Cardiac septum (tissue), 1 donor: Measurements from ENCODE around the gene PLEKHD1. TPM values are rescaled to one million over a fixed set of nuclear protein-coding genes. Genes with fewer than 3 reads are reported as not detected.
A peak's percentile ranks its signal among the peaks of the same experiment; 100 is the strongest.
"Not testable (repeated sequence)": the region's sequence is repeated elsewhere in the genome, so short reads cannot be mapped to it uniquely, and the experiment has no call there.

Source experiments
- DNase-seq: peaks from one replicate; pipeline ENCODE4 v3.0.0-alpha.2; 2020; ENCODE audit warnings: low spot score
- intact Hi-C: fragments of 100-400 bp; cut with DNase I; formaldehyde crosslinking; loops from one replicate; pipeline ENCODE4 v1.14.0; 2022
- total RNA-seq: library from RNA; stranded (reverse); fragmentation: NEBNext Ultra II Directional; extraction: Animal tissue kit (Norgen Biotek cat#: 25700); gene quantifications from one replicate; pipeline ENCODE4 v1.2.1, GENCODE V29; 2021
- donor health status: DM: no; HTN: no; CAD: no.

Gene PLEKHD1
- total RNA-seq, 1 donor from 2014 or later: 0.13 TPM

- intact Hi-C loops: no loop called here
Observed at GRCh38 chr14:69479696-69480095, 4.8 kb upstream of the PLEKHD1 start.

GRCh38 chr14:69480136-69480535 is 4.4 kb upstream of the PLEKHD1 start:
- no peak for DNase-seq
- intact Hi-C loops: no loop called here

More at GRCh38 chr14:69479696-69480095, 4.8 kb upstream of the PLEKHD1 start:
- DNase-seq: no peak

- intact Hi-C loops: no loop called here
- peak; percentile 56 for DNase-seq
Observed at GRCh38 chr14:69481815-69482568, 2.5 kb upstream of the PLEKHD1 start.

DNA sequence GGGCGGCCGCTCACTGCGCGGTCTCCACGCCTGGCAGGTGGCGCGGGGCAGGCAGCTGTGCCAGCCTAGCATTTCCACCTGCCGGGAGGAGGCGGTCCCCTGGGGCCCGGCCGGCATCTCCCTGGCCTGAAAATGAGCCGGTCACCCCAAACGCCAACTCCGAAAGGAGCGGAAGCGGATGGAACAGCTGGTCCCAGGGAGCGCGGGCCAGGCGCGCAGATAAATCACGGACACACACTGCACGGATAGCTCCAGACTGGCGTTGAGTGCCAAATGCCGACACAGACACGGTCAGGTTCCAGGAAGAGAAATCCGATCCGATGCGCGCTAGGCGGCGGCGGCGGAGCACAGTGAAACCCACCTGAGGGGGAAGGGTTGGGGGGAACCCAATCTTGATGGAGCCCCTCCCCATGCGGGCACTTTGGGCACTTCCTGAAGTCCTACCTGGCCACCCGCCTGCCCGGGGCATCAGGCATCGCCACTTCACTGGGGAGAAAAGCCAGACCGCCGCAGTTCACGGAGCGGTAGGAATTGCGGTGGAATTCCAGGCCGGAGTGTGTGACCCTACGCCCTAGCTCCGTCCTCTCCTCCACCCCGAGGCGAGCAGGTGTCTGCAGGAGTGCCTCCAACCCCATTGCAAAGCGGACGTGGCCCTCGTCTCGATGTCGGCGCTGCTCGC is 624 bp upstream of the PLEKHD1 start:
- DNase-seq: peak; percentile 72
- intact Hi-C loops: no loop called here

DNA sequence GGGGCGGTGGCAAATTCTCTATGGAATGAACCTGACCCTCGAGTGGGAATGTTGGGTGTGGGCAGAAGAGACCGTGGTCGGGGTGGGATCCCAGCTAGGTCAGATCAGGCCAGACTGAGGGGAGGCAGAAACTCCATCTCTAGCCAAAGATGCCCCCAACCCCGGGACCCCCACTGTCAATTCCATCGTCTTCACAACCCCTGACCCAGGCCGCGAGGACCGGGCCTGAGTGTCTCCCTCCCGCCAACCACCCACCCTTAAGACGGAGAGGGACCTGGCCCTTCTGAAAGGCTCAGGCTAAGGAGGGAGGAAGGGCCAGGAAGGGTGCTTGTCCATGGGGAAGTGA is 760 bp downstream of the PLEKHD1 start:
- intact Hi-C loops: no loop called here
- DNase-seq: peak; percentile 68

DNA sequence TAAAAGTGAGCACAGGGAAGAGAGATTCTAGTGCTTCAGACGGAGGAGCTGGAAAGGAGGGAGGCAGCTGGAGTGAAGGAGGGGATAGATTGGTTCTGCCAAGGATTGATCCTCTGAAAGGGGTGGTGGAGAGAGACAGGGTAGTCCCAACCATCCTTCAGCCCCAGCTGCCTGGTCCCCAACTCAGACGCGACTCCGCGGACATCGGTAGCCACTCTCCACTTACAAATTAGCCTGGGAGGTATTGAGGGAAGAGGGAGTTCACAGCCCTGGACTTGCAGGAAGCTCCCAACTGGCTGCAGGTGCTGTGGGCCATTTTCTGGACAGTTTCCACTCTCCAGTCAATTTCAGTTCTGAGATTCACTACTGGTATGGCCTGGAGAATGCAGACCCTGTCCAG is 1.2 kb downstream of the PLEKHD1 start:
- intact Hi-C loops: no loop called here
- peak; percentile 59 for DNase-seq

- peak; percentile 61 for DNase-seq
- intact Hi-C loops: no loop called here
Observed at GRCh38 chr14:69487226-69487625, 2.7 kb downstream of the PLEKHD1 start.

DNA sequence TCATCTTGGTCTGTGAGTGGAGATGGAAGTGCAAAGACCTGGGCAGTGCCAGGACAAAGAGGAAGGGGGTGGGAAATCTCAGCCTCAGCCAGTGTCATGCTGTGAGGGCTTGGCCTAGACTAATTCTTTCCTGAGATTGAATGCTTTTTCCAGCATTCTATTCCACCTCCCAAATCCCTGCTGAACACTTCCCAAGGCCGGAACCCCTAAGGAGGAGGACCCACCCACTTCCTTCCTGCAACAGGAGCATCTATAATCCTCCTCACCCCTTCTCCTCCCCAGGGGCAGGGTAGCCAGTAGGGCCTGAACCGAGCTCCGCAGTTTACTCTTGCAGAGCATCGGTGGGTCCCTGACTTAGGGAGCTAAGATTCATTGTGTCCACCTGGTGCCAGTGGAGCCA is 3.2 kb downstream of the PLEKHD1 start:
- DNase-seq: peak; percentile 47
- intact Hi-C loops: no loop called here

- intact Hi-C loops: no loop called here
- DNase-seq: peak; percentile 29
Observed at GRCh38 chr14:69489495-69489894, 5.0 kb downstream of the PLEKHD1 start.

DNA sequence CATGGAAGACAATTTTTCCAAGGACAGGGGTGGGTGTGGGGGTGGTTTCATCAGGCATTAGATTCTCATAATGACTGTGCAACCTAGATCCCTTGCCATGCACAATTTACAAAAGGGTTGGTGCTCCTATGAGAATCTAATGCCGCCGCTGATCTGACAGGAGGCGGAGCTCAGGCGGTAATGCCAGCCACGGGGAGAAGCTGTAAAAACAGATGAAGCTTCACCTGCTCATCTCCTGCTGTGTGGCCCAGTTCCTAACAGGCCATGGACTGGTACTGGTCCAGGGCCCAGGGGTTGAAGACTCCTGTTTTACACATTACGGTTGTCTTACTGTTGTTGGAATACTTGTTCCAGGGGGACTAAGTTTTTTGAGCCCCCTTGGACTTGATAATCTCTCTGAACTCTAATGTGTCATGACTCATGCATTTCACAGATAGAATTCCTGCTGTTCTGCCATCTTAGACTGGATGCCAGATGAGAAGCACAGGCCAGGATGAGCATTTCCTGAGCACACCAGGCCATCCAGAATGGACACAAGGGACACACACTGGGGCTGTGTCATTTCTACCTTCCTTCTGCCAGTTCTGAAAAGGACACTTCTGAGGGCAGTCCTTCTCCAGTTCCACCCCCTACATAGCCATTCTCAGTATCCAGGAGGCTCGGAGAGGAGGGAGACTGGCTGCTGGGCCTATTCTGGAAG is 5.8 kb downstream of the PLEKHD1 start:
- DNase-seq: peak; percentile 38
- intact Hi-C loops: no loop called here

DNA sequence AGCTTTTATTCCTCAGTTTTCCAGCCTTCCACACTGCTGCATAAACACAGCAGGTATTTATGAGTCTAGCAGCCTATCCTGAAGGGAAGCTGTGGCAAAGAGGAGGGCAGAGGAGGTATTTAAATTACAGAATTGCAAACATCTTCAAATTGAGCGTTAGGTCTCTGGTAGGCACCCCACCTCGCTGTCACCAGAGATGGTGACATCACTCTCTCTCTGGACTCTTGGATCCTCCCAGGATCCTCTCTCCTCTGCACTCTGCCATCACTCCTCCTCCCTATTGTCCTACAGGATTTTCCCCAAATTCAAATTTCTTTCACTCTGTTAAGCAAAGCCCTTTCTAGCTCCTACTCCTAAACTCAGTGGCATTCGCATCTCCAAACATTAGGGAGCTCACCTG is 6.7 kb downstream of the PLEKHD1 start:
- intact Hi-C loops: no loop called here
- peak; percentile 66 for DNase-seq

DNA sequence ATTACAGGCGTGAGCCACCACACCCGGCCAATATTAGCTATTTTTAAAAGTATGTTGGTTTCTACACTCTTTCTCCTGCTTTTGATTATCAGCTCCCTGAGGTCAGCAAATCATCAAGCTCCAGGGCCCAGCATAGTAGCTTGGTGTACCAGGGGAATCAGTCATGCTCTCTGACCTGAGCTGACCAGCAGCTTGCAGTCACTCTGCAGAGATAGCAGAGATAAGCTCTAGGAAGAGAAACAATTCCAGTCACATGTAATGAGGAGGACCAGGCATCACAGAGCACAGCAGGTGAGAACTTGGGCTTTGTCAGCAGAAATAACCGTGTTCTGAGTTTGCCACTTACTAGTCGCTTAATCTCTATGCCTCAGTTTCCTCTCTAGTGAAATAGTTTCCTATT is 8.5 kb downstream of the PLEKHD1 start:
- intact Hi-C loops: no loop called here
- DNase-seq: peak; percentile 31

DNA sequence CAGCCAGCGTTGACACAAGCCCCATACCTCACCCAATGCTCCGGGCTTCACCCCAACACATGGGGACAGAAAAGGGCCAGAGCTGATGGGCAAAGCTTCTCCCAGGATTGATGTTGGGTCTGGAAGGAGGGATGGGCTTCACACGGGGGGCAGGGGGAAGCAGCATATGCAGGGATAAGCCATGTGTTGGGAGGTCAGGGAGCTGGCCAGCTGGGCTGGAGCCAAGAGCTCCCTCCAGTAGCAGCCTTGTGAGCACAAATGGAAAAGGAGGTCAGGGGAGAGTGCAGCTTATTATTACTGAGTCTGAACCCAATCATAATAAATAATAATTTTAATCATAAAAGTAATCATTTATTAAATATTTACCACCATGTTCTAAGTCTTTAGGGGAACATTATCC is 9.3 kb downstream of the PLEKHD1 start:
- intact Hi-C loops: no loop called here
- DNase-seq: no peak

GRCh38 chr14:69495341-69495921 is 10.9 kb downstream of the PLEKHD1 start:
- intact Hi-C loops: no loop called here
- peak; percentile 50 for DNase-seq

- intact Hi-C loops, DNase-seq: not testable (repeated sequence)
Observed at GRCh38 chr14:69497866-69498265, 13.3 kb downstream of the PLEKHD1 start.

GRCh38 chr14:69498286-69498685 is 13.8 kb downstream of the PLEKHD1 start:
- peak; percentile 2 for DNase-seq
- intact Hi-C loops: not testable (repeated sequence)

DNA sequence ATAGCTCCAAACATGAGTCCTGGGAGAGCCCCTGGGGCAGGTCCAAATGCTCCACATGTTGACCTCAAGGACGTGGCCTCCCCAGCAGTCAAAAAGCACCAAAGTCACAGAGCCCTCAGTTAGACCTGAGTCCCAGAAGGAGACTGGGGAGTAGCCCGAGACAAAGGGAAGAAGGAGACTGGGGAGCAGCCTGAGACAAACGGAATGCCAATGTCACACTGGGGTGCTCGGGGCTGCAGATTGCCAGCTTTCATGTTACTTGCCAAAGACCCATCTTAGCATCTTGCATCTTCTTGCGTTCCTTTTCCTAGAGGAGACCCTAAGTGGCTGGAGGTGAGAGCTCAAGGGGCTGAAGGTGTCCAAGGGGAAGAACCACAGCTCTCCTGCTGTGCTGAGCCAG is 14.9 kb downstream of the PLEKHD1 start:
- intact Hi-C loops: no loop called here
- DNase-seq: peak; percentile 65

DNA sequence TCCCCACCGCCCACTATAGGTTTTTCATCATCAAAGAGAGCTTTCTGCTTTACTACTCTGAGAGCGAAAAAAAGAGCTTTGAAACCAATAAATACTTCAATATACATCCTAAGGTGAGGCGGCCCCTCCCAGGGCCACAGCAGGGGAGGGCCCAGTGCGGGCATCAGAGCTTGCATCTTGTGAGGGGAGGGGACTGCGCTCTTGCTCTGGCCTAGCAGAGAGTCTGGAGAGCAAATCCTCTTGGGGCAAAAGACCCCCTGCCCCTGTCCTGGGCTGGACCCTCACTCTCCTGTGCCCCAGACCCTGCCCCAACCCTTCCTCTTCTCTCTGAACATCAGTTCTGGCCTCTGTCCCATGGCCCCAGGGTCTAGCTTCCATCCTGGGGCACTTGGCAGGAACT is 15.6 kb downstream of the PLEKHD1 start:
- DNase-seq: peak; percentile 59
- intact Hi-C loops: no loop called here

- intact Hi-C loops: no loop called here
- DNase-seq: peak; percentile 51
Observed at GRCh38 chr14:69500736-69501135, 16.2 kb downstream of the PLEKHD1 start.

GRCh38 chr14:69501423-69501838 is 16.9 kb downstream of the PLEKHD1 start:
- intact Hi-C loops: no loop called here
- DNase-seq: peak; percentile 80
